GM18520 (cell line): ENCODE data around the gene PLK4.
"Not testable (repeated sequence)": the region's sequence is repeated elsewhere in the genome, so short reads cannot be mapped to it uniquely, and the experiment has no call there.

Experiments
- ATAC-seq: cut with Tn5 transposase; IDR thresholded peaks from one replicate; pipeline ENCODE4 v1.9.1; 2021; ENCODE audit not compliant: unreplicated experiment

The PLK4 gene

GRCh38 chr4:127899682-127900081 is 19.0 kb downstream of the PLK4 start:
- ATAC-seq = not testable (repeated sequence)

DNA sequence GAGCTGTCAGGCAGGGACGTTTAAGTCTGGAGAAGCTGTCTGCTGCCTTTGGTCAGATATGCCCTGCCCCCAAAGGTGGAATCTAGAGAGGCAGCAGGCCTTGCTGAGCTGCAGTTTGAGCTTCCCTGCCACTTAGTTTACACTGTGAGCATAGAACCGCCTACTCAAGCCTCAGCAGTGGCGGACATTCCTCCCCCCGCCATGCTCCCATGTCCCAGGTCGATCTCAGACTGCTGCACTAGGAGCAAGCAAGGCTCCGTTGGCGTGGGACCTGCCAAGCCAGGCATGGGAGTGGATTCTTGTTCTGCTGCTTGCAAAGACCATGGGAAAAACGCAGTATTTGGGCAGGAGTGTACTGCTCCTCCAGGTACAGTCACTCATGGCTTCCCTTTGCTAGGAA is 24.3 kb downstream of the PLK4 start:
- no peak for ATAC-seq

- no peak for ATAC-seq
Measured at GRCh38 chr4:127916512-127916911, 35.8 kb downstream of the PLK4 start.

GRCh38 chr4:127917151-127917550 is 36.5 kb downstream of the PLK4 start:
- no peak for ATAC-seq

- ATAC-seq = no peak
Measured at GRCh38 chr4:127920521-127920920, 39.8 kb downstream of the PLK4 start.

DNA sequence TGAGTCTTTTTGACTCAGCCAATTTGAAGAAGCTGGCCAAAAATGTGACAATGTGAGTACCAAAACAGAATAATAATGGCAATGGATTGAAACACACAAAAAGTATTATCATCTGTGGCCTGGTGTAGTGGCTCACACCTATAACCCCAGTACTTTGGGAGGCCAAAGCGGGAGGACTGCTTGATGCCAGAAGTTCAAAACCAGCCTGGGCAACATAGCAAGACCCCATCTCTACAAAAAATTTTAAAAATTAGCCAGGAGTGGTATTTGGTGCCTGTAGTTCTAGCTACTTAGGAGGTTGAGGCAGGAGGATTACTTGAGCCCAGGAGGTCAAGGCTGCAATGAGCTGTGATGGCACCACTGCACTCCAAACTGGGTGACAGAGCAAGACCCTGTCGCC is 41.5 kb downstream of the PLK4 start:
- no peak for ATAC-seq

DNA sequence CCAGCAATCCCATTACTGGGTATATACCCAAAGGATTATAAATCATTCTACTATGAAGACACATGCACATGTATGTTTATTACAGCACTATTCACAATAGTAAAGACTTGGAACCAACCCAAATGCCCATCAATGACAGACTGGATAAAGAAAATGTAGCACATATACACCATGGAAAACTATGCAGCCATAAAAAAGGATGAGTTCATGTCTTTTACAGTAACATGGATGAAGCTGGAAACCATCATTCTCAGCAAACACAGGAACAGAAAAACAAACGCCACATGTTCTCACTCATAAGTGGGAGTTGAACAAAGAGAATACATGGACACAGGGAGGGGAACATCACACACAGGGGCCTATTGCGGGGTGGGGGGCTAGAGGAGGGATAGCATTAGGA is 45.0 kb downstream of the PLK4 start:
- ATAC-seq = not testable (repeated sequence)

GRCh38 chr4:127930175-127930574 is 49.5 kb downstream of the PLK4 start:
- ATAC-seq = no peak

DNA sequence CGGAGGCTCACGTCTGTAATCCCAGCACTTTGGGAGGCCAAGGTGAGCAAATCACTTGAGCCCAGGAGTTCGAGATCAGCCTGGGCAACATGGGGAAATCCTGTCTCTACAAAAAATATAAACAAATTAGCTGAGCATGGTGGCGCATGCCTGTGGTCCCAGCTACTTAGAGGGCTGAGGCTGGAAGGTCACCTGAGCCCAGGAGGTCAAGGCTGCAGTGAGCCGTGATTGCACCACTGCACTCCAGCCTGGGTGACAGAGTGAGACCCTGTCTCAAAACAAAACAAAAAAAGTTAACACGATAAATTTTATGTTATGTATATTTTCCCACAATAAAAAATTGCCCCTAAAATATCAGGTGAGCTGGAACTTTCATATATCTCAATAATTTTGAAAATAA is 51.1 kb downstream of the PLK4 start:
- not testable (repeated sequence) for ATAC-seq

GRCh38 chr4:127936974-127937373 is 56.3 kb downstream of the PLK4 start:
- ATAC-seq = no peak
